ENCODE results near the gene NEMF.
"Not testable (repeated sequence)": the region's sequence is repeated elsewhere in the genome, so short reads cannot be mapped to it uniquely, and the experiment has no call there.

DNA sequence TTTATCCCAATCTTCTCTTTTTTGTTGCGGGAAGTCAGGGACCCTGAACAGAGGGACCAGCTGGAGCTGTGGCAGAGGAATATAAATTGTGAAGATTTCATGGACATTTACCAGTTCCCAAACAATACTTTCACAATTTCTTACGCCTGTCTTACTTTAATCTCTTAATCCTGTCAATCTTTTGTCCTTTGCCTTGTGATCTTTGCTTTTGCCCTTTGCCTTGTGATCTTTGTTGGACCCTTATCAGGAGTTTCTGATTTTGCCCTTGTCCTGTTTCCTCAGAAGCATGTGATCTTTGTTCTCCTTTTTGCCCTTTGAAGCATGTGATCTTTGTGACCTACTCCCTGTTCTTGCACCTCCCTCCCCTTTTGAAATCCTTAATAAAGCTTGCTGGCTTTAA, 36.5 kb downstream of the NEMF start:
- not testable (repeated sequence) for TF ChIP-seq YY1 (IDR thresholded peaks at IDR 0.05; ENCODE audit: insufficient read depth, insufficient read length); SUZ12 (IDR thresholded peaks at IDR 0.05; ENCODE audit: extremely low read depth, insufficient read depth, insufficient read length)

Measured in NT2/D1 (cell line).